Smooth muscle cell of the pulmonary artery (primary cell): ENCODE data around the gene ZNF700. TPM values are rescaled to one million over a fixed set of nuclear protein-coding genes. Genes with fewer than 3 reads are reported as not detected.

Experiments
- total RNA-seq: library from RNA; depleted of rRNA; stranded (reverse); fragments of >200 nt; gene quantifications from 2 replicates; pipeline ENCODE4 v1.2.3, GENCODE V29; 2014

Gene ZNF700
- 6.4 and 7.0 TPM in 2 replicates for total RNA-seq

GRCh38 chr19:11924886-11925650, at the start of gene ZNF700:
ZNF700 (plus strand) TSS chr19:11925107; CDS start chr19:11925211, 104 bp downstream.

DNA sequence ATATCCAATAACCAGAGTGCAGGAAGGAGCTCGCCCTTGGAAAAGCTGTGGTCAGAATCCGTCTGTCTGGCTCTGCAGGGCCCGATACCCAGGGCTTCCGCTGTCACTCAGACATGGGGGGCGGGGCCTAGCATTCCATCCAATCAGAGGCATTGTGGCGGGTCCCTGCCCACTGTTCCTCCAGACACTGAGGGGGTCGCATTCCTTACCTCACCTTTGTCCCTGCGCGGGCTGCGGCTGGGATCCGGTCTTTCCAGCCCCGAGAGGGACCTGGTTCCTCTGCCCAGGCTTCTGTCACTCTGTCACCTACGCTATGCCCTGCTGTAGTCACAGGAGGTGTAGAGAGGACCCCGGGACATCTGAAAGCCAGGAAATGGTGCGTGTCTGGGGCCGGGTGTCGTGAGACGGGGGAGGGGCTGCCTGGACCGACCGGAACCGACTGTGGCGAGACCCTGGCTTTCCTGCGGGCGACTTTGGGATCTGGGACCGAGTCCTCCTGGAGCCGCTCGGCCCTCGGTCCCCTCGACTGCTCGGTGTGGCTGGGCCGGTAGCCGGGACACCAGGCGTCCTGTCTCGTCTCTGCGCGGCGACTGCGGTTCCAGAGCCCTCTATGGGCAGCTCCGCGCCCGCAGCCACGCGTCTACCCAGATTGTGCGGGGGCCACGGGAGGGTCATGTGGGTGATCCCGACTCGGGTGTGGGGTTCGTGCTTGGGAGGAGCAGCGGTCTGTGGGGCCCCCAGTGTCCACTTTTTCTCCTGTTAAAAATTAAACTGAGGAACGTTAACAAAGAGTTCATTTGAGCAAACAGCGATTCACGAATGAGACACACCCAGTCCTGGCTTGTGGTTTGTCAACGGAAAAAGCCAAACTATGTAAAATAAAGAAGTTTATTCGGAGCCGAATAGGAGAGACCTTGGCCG, 37.0 kb upstream of the ZNF700 start, which contains the start of gene ZNF69:
ZNF69 (plus strand) TSS at position 172 of the 921 bp plus-strand sequence; CDS start at position 314, 142 bp downstream.

GRCh38 chr19:11964858-11965645, 40.1 kb downstream of the ZNF700 start, which contains the start of gene ZNF763:
ZNF763 (plus strand) TSS chr19:11965040; CDS start chr19:11965209, 169 bp downstream.

Other genes starting within 250 kb of the ZNF700 start
- 3.6 and 3.9 TPM in 2 replicates for gene ZNF823, start 186.2 kb upstream of the ZNF700 start, total RNA-seq
- gene ZNF441, start 158.1 kb upstream of the ZNF700 start, total RNA-seq = 10.7 and 12.3 TPM in 2 replicates
- 3.0 and 4.4 TPM in 2 replicates for gene ZNF491, start 126.6 kb upstream of the ZNF700 start, total RNA-seq
- 7.7 and 8.7 TPM in 2 replicates for gene ZNF440, start 110.8 kb upstream of the ZNF700 start, total RNA-seq
- 6.5 and 7.5 TPM in 2 replicates for gene ZNF439, start 76.4 kb upstream of the ZNF700 start, total RNA-seq
- gene ZNF69, start 37.3 kb upstream of the ZNF700 start, total RNA-seq = 5.2 and 7.1 TPM in 2 replicates
- 1.1 and 1.7 TPM in 2 replicates for gene ZNF763, start 39.9 kb downstream of the ZNF700 start, total RNA-seq
- gene ZNF433, start 110.6 kb downstream of the ZNF700 start, total RNA-seq = 3.4 and 4.5 TPM in 2 replicates
- gene ZNF878, start 127.9 kb downstream of the ZNF700 start, total RNA-seq = 0.07 and 0.20 TPM in 2 replicates
- 8.8 and 11.3 TPM in 2 replicates for gene ZNF844, start 139.6 kb downstream of the ZNF700 start, total RNA-seq
- gene ZNF20, start 215.2 kb downstream of the ZNF700 start, total RNA-seq = 4.6 and 5.5 TPM in 2 replicates
- 9.2 and 9.3 TPM in 2 replicates for gene ZNF625, start 231.6 kb downstream of the ZNF700 start, total RNA-seq
- 6.6 and 7.4 TPM in 2 replicates for gene ZNF136, start 238.0 kb downstream of the ZNF700 start, total RNA-seq